Panc1 (cell line): ENCODE data around the gene ERC2. TPM values are rescaled to one million over a fixed set of nuclear protein-coding genes. Genes with fewer than 3 reads are reported as not detected.

ENCODE experiments used
- ATAC-seq: fragments of 200-7000 bp; cut with Tn5 transposase; 2 replicates; pipeline ENCODE4 v1.9.1; 2020; ENCODE audit warnings: mild to moderate bottlenecking, moderate library complexity
- BruUV-seq: library from RNA; stranded (reverse); fragments of 400-500 nt; replicated peaks from 2 replicates; lab custom pipeline; 2021; lab: Mats Ljungman, UMichigan
- CTCF ChIA-PET: fragments of 300-600 bp; sonication (Branson Sonifier 250); formaldehyde crosslinking; loops from one replicate; lab custom pipeline; 2022; ENCODE audit warnings: antibody characterized with exemption; lab: Charles Lee
- POLR2A ChIA-PET: fragments of 300-600 bp; sonication (Branson Sonifier 250); formaldehyde crosslinking; loops from one replicate; lab custom pipeline; 2022; ENCODE audit warnings: antibody characterized with exemption; lab: Charles Lee
- DNase-seq: peaks from one replicate; pipeline ENCODE4 v3.0.0-alpha.2; 2010; ENCODE audit warnings: low read depth, low spot score
- H3K27ac ChIP-seq: 2 replicates; pipeline ENCODE4 v1.5.1; 2011; ENCODE audit warnings: mild to moderate bottlenecking, low read length, inconsistent platforms
- H3K27me3 ChIP-seq: fragments of 200-500 bp; sonication (Bioruptor generic); 2 replicates; pipeline ENCODE4 v1.6.0; 2014; ENCODE audit warnings: low read length, inconsistent platforms; ENCODE audit not compliant: control insufficient read depth, insufficient read depth
- H3K36me3 ChIP-seq: fragments of 200-500 bp; sonication (Bioruptor generic); 2 replicates; pipeline ENCODE4 v1.5.1; 2014; ENCODE audit warnings: inconsistent platforms, mild to moderate bottlenecking, low read length, moderate library complexity; ENCODE audit not compliant: control insufficient read depth, insufficient read depth
- H3K4me1 ChIP-seq: 2 replicates; pipeline ENCODE4 v1.5.1; 2011; ENCODE audit warnings: inconsistent platforms, mild to moderate bottlenecking, low read length, moderate library complexity; ENCODE audit not compliant: control insufficient read depth, insufficient read depth
- H3K4me3 ChIP-seq, 2 experiments: 2 replicates each; pipeline ENCODE4 v1.5.1; 2011 to 2012; ENCODE audit warnings: low read depth in 2 of 2, low read length in 2 of 2, mild to moderate bottlenecking in 2 of 2, inconsistent platforms in 1 of 2, moderate library complexity in 1 of 2
- H3K9me3 ChIP-seq: fragments of 200-500 bp; sonication (Bioruptor generic); 2 replicates; pipeline ENCODE4 v1.5.1; 2014; ENCODE audit warnings: low read depth, mild to moderate bottlenecking, inconsistent platforms, low read length, moderate library complexity; ENCODE audit not compliant: control insufficient read depth, insufficient read depth
- CTCF ChIP-seq: fragments of 450-650 bp; IDR thresholded peaks from 2 replicates; pipeline ENCODE4 v1.5.1; 2017; ENCODE audit warnings: mild to moderate bottlenecking
- POLR2AphosphoS5 ChIP-seq: IDR thresholded peaks from 2 replicates; pipeline ENCODE4 v1.6.1; 2012; ENCODE audit warnings: mild to moderate bottlenecking, low read depth, low read length, moderate library complexity
- REST ChIP-seq, 2 experiments: IDR thresholded peaks; 2 replicates each; pipeline ENCODE4 v1.6.1; 2011 to 2012; ENCODE audit warnings: low read depth in 2 of 2, control low read depth in 1 of 2, low read length in 1 of 2, mild to moderate bottlenecking in 1 of 2, moderate library complexity in 1 of 2; ENCODE audit not compliant: insufficient read depth in 1 of 2
- SIN3A ChIP-seq: IDR thresholded peaks from 2 replicates; pipeline ENCODE4 v1.6.1; 2012; ENCODE audit warnings: low read depth, mild to moderate bottlenecking, low read length, moderate library complexity, borderline replicate concordance; ENCODE audit not compliant: insufficient read depth
- TCF7L2 ChIP-seq: IDR thresholded peaks from 2 replicates; pipeline ENCODE4 v1.6.1; 2011; ENCODE audit warnings: mild to moderate bottlenecking, low read depth, low read length, inconsistent platforms
- in situ Hi-C: cut with HindIII; loops from 2 replicates; pipeline ENCODE4 v1.10.0; 2016; ENCODE audit warnings: low sequenced_read_pairs, low pct_unique_long_range_greater_than_20kb
- intact Hi-C: fragments of 100-400 bp; cut with micrococcal nuclease; formaldehyde crosslinking; loops from one replicate; pipeline ENCODE4 v1.10.0; 2022; ENCODE audit not compliant: unreplicated experiment
- total RNA-seq: library from RNA; stranded (reverse); gene quantifications from one replicate; pipeline ENCODE4 v1.2.1, GENCODE V29; 2021; ENCODE audit not compliant: unreplicated experiment

Gene ERC2
- total RNA-seq, 1 experiment from 2014 or later, result 0.33 TPM

- Histone ChIP-seq H3K36me3 (no peaks in the 10 kb centered on the region), H3K4me1 (no peaks in the 10 kb centered on the region), H3K4me3 (no peak overlapping the region), H3K27ac (no peak overlapping the region), H3K27me3 (no peaks in the 10 kb centered on the region), H3K9me3 (no peaks in the 10 kb centered on the region)
- TF ChIP-seq POLR2AphosphoS5, result no peak
- TF ChIP-seq TCF7L2, result no peak
- no peak for TF ChIP-seq CTCF
- no peak for TF ChIP-seq REST (IDR thresholded peaks at IDR 0.05; ENCODE audit: insufficient read depth in 1 of 2, low read depth in 2 of 2, low read length in 1 of 2)
- TF ChIP-seq SIN3A, result no peak
- CTCF ChIA-PET, result no interaction called here
- intact Hi-C loops (no loop called here), in situ Hi-C loops (no loop called here)
- no TSS peak for BruUV-seq
- POLR2A ChIA-PET, result no interaction called here
- ATAC-seq (no peak), DNase-seq (no peak)
Measured at GRCh38 chr3:56023546-56023945, 444.7 kb downstream of the ERC2 start.

- in situ Hi-C loops (no loop called here), intact Hi-C loops (no loop called here)
- H3K27me3 ChIP-seq, result no peaks in the 10 kb centered on the region
- no peak overlapping the region for H3K4me3 ChIP-seq
- ATAC-seq, result no peak
- no peak overlapping the region for H3K27ac ChIP-seq
- no TSS peak for BruUV-seq
- ChIA-PET POLR2A (no interaction called here), CTCF (interaction anchor here (0.6 kb wide), 1 partner anchor 391 kb away, joined by 3 read pairs; no protein-coding TSS in a partner anchor)
- DNase-seq, result no peak
- no peaks in the 10 kb centered on the region for H3K36me3 ChIP-seq
- TF ChIP-seq REST (IDR thresholded peaks at IDR 0.05; ENCODE audit: insufficient read depth in 1 of 2, low read depth in 2 of 2, low read length in 1 of 2), result no peak
- TF ChIP-seq TCF7L2, result no peak
- no peak for TF ChIP-seq CTCF
- no peak for TF ChIP-seq SIN3A
- no peak for TF ChIP-seq POLR2AphosphoS5
- H3K9me3 ChIP-seq, result no peaks in the 10 kb centered on the region
- H3K4me1 ChIP-seq, result no peaks in the 10 kb centered on the region
Measured at GRCh38 chr3:56022619-56023018, 445.6 kb downstream of the ERC2 start.
